H1 (cell line): ENCODE results near the gene ZBTB20. TPM values are rescaled to one million over a fixed set of nuclear protein-coding genes. Genes with fewer than 3 reads are reported as not detected.
A peak's percentile ranks its signal among the peaks of the same experiment; 100 is the strongest.

Experiments used
- CTCF ChIA-PET: fragments of 300-600 bp; sonication (Branson Sonifier 250); formaldehyde crosslinking; loops from one replicate; lab custom pipeline; 2021; ENCODE audit not compliant: partially characterized antibody; lab: Charles Lee
- POLR2A ChIA-PET: fragments of 300-600 bp; sonication (Branson Sonifier 250); formaldehyde crosslinking; loops from one replicate; lab custom pipeline; 2021; ENCODE audit warnings: inconsistent platforms; ENCODE audit not compliant: partially characterized antibody; lab: Charles Lee
- DNase-seq, 2 experiments: peaks; one replicate each; pipeline versions ENCODE4 v3.0.0 to v3.0.0-alpha.2; 2010 to 2022; ENCODE audit warnings: low spot score in 2 of 2, low read depth in 1 of 2, mixed read lengths in 1 of 2
- FAIRE-seq: peaks from 2 replicates; lab custom pipeline; 2011; peaks lifted over from hg19 to GRCh38; lab: Jason Lieb, UNC
- H2AFZ ChIP-seq: 2 replicates; pipeline ENCODE4 v1.8.1; 2012; ENCODE audit warnings: low read length, inconsistent platforms
- H2AK5ac ChIP-seq: 2 replicates; pipeline ENCODE4 v1.6.1; 2013; ENCODE audit warnings: low read depth, low read length
- H2BK120ac ChIP-seq: replicated peaks from 2 replicates; pipeline ENCODE3; 2013; ENCODE audit warnings: low read depth, low read length, inconsistent platforms
- H2BK12ac ChIP-seq: 2 replicates; pipeline ENCODE4 v1.6.1; 2013; ENCODE audit warnings: low read depth, low read length
- H2BK15ac ChIP-seq: 2 replicates; pipeline ENCODE4 v1.6.1; 2013; ENCODE audit warnings: low read length
- H2BK20ac ChIP-seq: 2 replicates; pipeline ENCODE4 v1.6.1; 2013; ENCODE audit warnings: low read length
- H2BK5ac ChIP-seq: 2 replicates; pipeline ENCODE4 v1.6.1; 2013; ENCODE audit warnings: low read depth, low read length
- H3K14ac ChIP-seq: 2 replicates; pipeline ENCODE4 v1.6.1; 2013; ENCODE audit warnings: inconsistent platforms; ENCODE audit not compliant: insufficient read length
- H3K18ac ChIP-seq: 2 replicates; pipeline ENCODE4 v1.6.1; 2013; ENCODE audit warnings: low read length; ENCODE audit errors: extremely low read depth
- H3K23ac ChIP-seq: 2 replicates; pipeline ENCODE4 v1.6.1; 2013; ENCODE audit warnings: inconsistent platforms; ENCODE audit not compliant: insufficient read length
- H3K23me2 ChIP-seq: 2 replicates; pipeline ENCODE4 v1.6.1; 2013; ENCODE audit warnings: low read depth, low read length
- H3K27ac ChIP-seq: 2 replicates; pipeline ENCODE4 v1.6.1; 2011; ENCODE audit warnings: low read depth, low read length, inconsistent platforms
- H3K27me3 ChIP-seq, 4 experiments: replicated peaks in 1 of 4; 1 replicate in 1 of 4; 2 replicates in 3 of 4; pipeline versions ENCODE4 v1.6.1 to v1.8.1; 2011 to 2013; ENCODE audit warnings: low read length in 3 of 4, mild to moderate bottlenecking in 3 of 4, inconsistent platforms in 2 of 4, mixed read lengths in 2 of 4, moderate library complexity in 1 of 4; ENCODE audit not compliant: control insufficient read depth in 3 of 4, insufficient read depth in 3 of 4; ENCODE audit errors: extremely low read depth in 1 of 4
- H3K36me3 ChIP-seq, 4 experiments: 2 replicates each; pipeline versions ENCODE4 v1.6.1 to v1.8.1; 2011 to 2013; ENCODE audit warnings: mild to moderate bottlenecking in 4 of 4, low read length in 3 of 4, moderate library complexity in 2 of 4, control low read depth in 1 of 4, inconsistent platforms in 1 of 4; ENCODE audit not compliant: insufficient read depth in 4 of 4, control insufficient read depth in 2 of 4
- H3K4ac ChIP-seq: replicated peaks from 2 replicates; pipeline ENCODE3; 2013; ENCODE audit warnings: low read length, low read depth, mixed read lengths, inconsistent platforms; ENCODE audit not compliant: insufficient read length
- H3K4me1 ChIP-seq, 4 experiments: replicated peaks in 1 of 4; 1 replicate in 1 of 4; 2 replicates in 3 of 4; pipeline versions ENCODE4 v1.6.1 to v1.8.1; 2011 to 2013; ENCODE audit warnings: low read length in 3 of 4, inconsistent platforms in 2 of 4, mixed read lengths in 1 of 4; ENCODE audit not compliant: insufficient read depth in 4 of 4, control insufficient read depth in 3 of 4
- H3K4me2 ChIP-seq, 2 experiments: 2 replicates each; pipeline versions ENCODE4 v1.6.1 to v1.8.1; 2011 to 2013; ENCODE audit warnings: low read depth in 2 of 2, low read length in 2 of 2, control low read depth in 1 of 2, inconsistent platforms in 1 of 2, mild to moderate bottlenecking in 1 of 2; ENCODE audit not compliant: insufficient read depth in 1 of 2
- H3K4me3 ChIP-seq, 4 experiments: fragments of 200-600, 300-600 bp in 1 of 4; sonication (generic), shearing (Covaris generic), sonication (Bioruptor Twin) in 1 of 4; 2 replicates each; pipeline versions ENCODE4 v1.5.1 to v1.8.1; 2011 to 2016; ENCODE audit warnings: low read length in 4 of 4, low read depth in 3 of 4, control low read depth in 2 of 4, inconsistent platforms in 2 of 4, mild to moderate bottlenecking in 2 of 4, mixed read lengths in 1 of 4, moderate library complexity in 1 of 4; ENCODE audit not compliant: insufficient read depth in 2 of 4; ENCODE audit errors: extremely low read depth in 1 of 4
- H3K56ac ChIP-seq: replicated peaks from 2 replicates; pipeline ENCODE3; 2013; ENCODE audit warnings: low read depth, mild to moderate bottlenecking, mixed read lengths, low read length, inconsistent platforms; ENCODE audit not compliant: insufficient read length
- H3K79me1 ChIP-seq: 2 replicates; pipeline ENCODE4 v1.6.1; 2013; ENCODE audit warnings: low read depth, low read length, control low read depth
- H3K79me2 ChIP-seq, 2 experiments: 2 replicates each; pipeline versions ENCODE4 v1.6.1 to v1.8.1; 2012 to 2013; ENCODE audit warnings: low read length in 2 of 2, mild to moderate bottlenecking in 2 of 2, inconsistent platforms in 1 of 2; ENCODE audit not compliant: insufficient read depth in 2 of 2, control insufficient read depth in 1 of 2
- H3K9ac ChIP-seq, 4 experiments: replicated peaks in 1 of 4; 1 replicate in 1 of 4; 2 replicates in 3 of 4; pipeline versions ENCODE4 v1.6.1 to v1.8.1; 2011 to 2013; ENCODE audit warnings: low read depth in 3 of 4, low read length in 3 of 4, control low read depth in 2 of 4, mild to moderate bottlenecking in 2 of 4, moderate library complexity in 2 of 4, inconsistent platforms in 1 of 4; ENCODE audit errors: extremely low read depth in 1 of 4
- H3K9me3 ChIP-seq, 2 experiments: 2 replicates each; pipeline versions ENCODE4 v1.6.1 to v1.8.1; 2012 to 2013; ENCODE audit warnings: mild to moderate bottlenecking in 2 of 2, moderate library complexity in 2 of 2, control low read depth in 1 of 2, inconsistent platforms in 1 of 2, low read depth in 1 of 2, low read length in 1 of 2, mixed read lengths in 1 of 2; ENCODE audit not compliant: insufficient read depth in 2 of 2
- H4K20me1 ChIP-seq, 2 experiments: replicated peaks in 1 of 2; 2 replicates each; pipeline versions ENCODE3 to v1.8.1; 2011 to 2013; ENCODE audit warnings: inconsistent platforms in 2 of 2, low read length in 2 of 2, mild to moderate bottlenecking in 1 of 2; ENCODE audit not compliant: insufficient read depth in 2 of 2, control insufficient read depth in 1 of 2
- H4K5ac ChIP-seq: 2 replicates; pipeline ENCODE4 v1.6.1; 2013; ENCODE audit warnings: low read length, low read depth, mixed read lengths, inconsistent platforms; ENCODE audit not compliant: insufficient read length
- H4K8ac ChIP-seq: 2 replicates; pipeline ENCODE4 v1.8.0; 2013; ENCODE audit warnings: mild to moderate bottlenecking, moderate library complexity, low read length, inconsistent platforms; ENCODE audit not compliant: insufficient read depth; ENCODE audit errors: extremely low read depth
- H4K91ac ChIP-seq: replicated peaks from 2 replicates; pipeline ENCODE3; 2013; ENCODE audit warnings: low read length, mixed read lengths, inconsistent platforms; ENCODE audit not compliant: insufficient read length
- ASH2L ChIP-seq: fragments of 200-600, 300-600 bp; sonication (generic); IDR thresholded peaks from one replicate; pipeline ENCODE4 v1.7.1; 2017; ENCODE audit warnings: low read length
- BACH1 ChIP-seq: IDR thresholded peaks from 2 replicates; pipeline ENCODE4 v1.6.1; 2012; ENCODE audit warnings: low read length, improper control_type of control experiment
- MAFK ChIP-seq: IDR thresholded peaks from 2 replicates; pipeline ENCODE4 v1.6.1; 2012; ENCODE audit warnings: low read depth, mild to moderate bottlenecking, improper control_type of control experiment, low read length
- SP4 ChIP-seq: IDR thresholded peaks from 2 replicates; pipeline ENCODE4 v1.6.1; 2012; ENCODE audit warnings: low read length, inconsistent platforms
- WGBS, 2 experiments: shearing (Covaris generic) in 1 of 2; methylation state at CpG; one replicate each; pipeline versions ENCODE4 v1.1.6 to v1.1.7; 2013 to 2015; ENCODE audit warnings: low lambda C conversion rate in 2 of 2, mixed read lengths in 2 of 2, inconsistent platforms in 1 of 2, low coverage in 1 of 2, missing lambda C conversion rate in 1 of 2; ENCODE audit not compliant: insufficient replicate concordance in 2 of 2, insufficient coverage in 1 of 2, insufficient read length in 1 of 2; ENCODE audit errors: extremely low coverage in 1 of 2, missing lambda C conversion rate in 1 of 2; 5-methylcytosine and 5-hydroxymethylcytosine counted together
- polyA plus RNA-seq, 7 experiments: library from polyadenylated mRNA; depleted of rRNA in 3 of 7; stranded (reverse) in 5 of 7; unstranded in 2 of 7; fragments of >200 nt in 5 of 7; fragments of 200-250 nt in 2 of 7; gene quantifications; 1 replicate in 5 of 7; 2 replicates in 1 of 7; 4 replicates in 1 of 7; pipeline versions ENCODE4 v1.2.1 to v1.2.3, GENCODE V29; 2011 to 2013; ENCODE audit warnings: missing spikeins in 2 of 7, mixed read lengths in 2 of 7
- total RNA-seq: library from RNA; stranded (reverse); fragmentation: NEBNext Ultra II Directional; extraction: Animal tissue kit (Norgen Biotek cat#: 25700); gene quantifications from 2 replicates; pipeline ENCODE4 v1.2.1, GENCODE V29; 2021
- TF ChIP-seq, protein P1 (sequence below): IDR thresholded peaks from 2 replicates; pipeline ENCODE4 v1.6.1; 2012; ENCODE audit warnings: inconsistent platforms

Gene ZBTB20
- total and polyA plus RNA-seq, 2 of the 8 experiments (the other 6 are each of a cell fraction or from before 2014, with no cell fraction given), result 0.35 to 1.3 TPM

DNA sequence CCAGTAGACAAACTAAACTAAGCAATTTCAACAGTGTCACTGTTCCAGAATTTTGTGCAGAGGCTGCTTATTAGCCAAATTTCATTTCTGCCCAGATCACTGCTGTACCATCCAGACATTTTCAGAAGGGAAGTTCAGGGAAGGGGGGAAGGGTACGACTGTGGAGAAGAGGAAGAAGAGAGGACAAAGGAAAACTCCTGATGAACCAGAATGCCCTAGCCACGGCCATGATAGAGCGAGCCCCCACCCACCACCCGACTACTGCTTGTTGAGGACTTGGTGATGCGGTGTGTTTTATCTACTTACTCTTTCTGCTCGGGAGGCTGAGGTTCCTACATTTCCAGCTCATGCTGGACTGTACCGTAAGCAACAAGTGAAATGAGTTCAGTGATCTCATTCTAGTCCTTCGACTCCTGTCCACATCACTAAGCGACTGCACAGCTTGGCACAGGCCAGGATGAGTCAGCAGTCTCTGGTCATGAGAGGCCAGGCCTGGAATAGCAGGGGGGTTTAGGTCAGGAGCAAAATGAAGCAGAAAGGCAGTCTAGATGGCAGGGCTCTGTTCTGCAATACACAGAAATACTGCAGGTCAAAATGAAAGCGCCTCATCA is 522.4 kb downstream of the ZBTB20 start:
- Histone ChIP-seq H3K9ac (no peak overlapping the region), H2BK120ac (no peak overlapping the region), H3K9me3 (no peaks in the 10 kb centered on the region), H2BK5ac (peak overlapping the region; percentile 22; the same call in 1 of the 2 replicates), H3K4me3 (no peak overlapping the region), H4K8ac (no peak overlapping the region; the same call in 1 of the 2 replicates), H3K14ac (no peak overlapping the region), H3K23me2 (no peaks in the 10 kb centered on the region), H3K4me1 (no peaks in the 10 kb centered on the region), H2BK15ac (0 out of 2 replicates have a peak overlapping the region, but pooled peaks have one; percentile 22), H2BK20ac (no peak overlapping the region), H3K79me1 (no peaks in the 10 kb centered on the region), H4K91ac (peak overlapping the region; percentile 58), H3K4me2 (no peak overlapping the region), H4K20me1 (no peaks in the 10 kb centered on the region), H3K18ac (no peak overlapping the region), H4K5ac (no peak overlapping the region), H3K27me3 (no peaks in the 10 kb centered on the region), H2BK12ac (peak overlapping the region; percentile 91; the same call in 1 of the 2 replicates), H3K79me2 (no peaks in the 10 kb centered on the region), H2AK5ac (no peak overlapping the region), H3K27ac (no peak overlapping the region), H3K4ac (no peak overlapping the region), H3K36me3 (no peaks in the 10 kb centered on the region), H2AFZ (peak overlapping the region; percentile 16; the same call in 1 of the 2 replicates), H3K23ac (no peak overlapping the region), H3K56ac (no peak overlapping the region)
- TF ChIP-seq MAFK (peak; percentile 8; the same call in 1 of the 2 replicates), BACH1 (peak; percentile 57; the same call in 1 of the 2 replicates), SP4 (no peak), ASH2L (no peak)
- TF ChIP-seq, protein P1, sequence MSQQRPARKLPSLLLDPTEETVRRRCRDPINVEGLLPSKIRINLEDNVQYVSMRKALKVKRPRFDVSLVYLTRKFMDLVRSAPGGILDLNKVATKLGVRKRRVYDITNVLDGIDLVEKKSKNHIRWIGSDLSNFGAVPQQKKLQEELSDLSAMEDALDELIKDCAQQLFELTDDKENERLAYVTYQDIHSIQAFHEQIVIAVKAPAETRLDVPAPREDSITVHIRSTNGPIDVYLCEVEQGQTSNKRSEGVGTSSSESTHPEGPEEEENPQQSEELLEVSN, result no peak
- DNase-seq (no peak), FAIRE-seq (no peak)
- ChIA-PET POLR2A (no interaction called here), CTCF (interaction anchor here (1.4 kb wide), 1 partner anchor 9 kb away, joined by 4 read pairs; no protein-coding TSS in a partner anchor)
- WGBS, 2 experiments, result 86% methylated on average over 10 of the region's 10 CpGs; no CpG with 5 or more reads in 1 of the 2 experiments
